Measurements from ENCODE around the gene PUS1. TPM values are rescaled to one million over a fixed set of nuclear protein-coding genes. Genes with fewer than 3 reads are reported as not detected.
"Not testable (repeated sequence)": the region's sequence is repeated elsewhere in the genome, so short reads cannot be mapped to it uniquely, and the experiment has no call there.

Gene PUS1
- total RNA-seq: 10 to 100 TPM; 11.2 to 33.6 TPM

GRCh38 chr12:131928711-131929580, at the start of gene PUS1:
Gene PUS1, plus strand, starts transcription at chr12:131929276. Its CDS starts 447 bp downstream, at chr12:131929723.
- WGBS, 2 donors: 1% methylated on average over 16 to 66 of the region's 84 CpGs
- peak; percentile 94 to 96 (median 95) for DNase-seq
- no peaks in the 10 kb centered on the region for H3K9me3 ChIP-seq
- H3K4me3 ChIP-seq: peak within 1 kb of the TSS; percentile 69 to 97
- peaks cover 14% of the 10 kb centered on the region for H3K4me1 ChIP-seq
- TF ChIP-seq POLR2A (IDR thresholded peaks at IDR 0.05): peak; percentile 55 to 71 (median 61)
- TF ChIP-seq CTCF (IDR thresholded peaks at IDR 0.05): peak in 1 of 7 experiments; percentile 2
- intact Hi-C loops (cut with DNase I): no loop called here
- H3K27ac ChIP-seq: peak within 1 kb of the TSS; percentile 62 to 86 (median 72)
- no peaks in the 10 kb centered on the region for H3K27me3 ChIP-seq
- peaks cover 9 to 12% of the 10 kb centered on the region in 2 donors for H3K36me3 ChIP-seq (replicated peaks in 1 of 2; ENCODE audit: insufficient read depth in 1 of 2, low read depth in 2 of 2)
- peak; percentile 95 for ATAC-seq

DNA sequence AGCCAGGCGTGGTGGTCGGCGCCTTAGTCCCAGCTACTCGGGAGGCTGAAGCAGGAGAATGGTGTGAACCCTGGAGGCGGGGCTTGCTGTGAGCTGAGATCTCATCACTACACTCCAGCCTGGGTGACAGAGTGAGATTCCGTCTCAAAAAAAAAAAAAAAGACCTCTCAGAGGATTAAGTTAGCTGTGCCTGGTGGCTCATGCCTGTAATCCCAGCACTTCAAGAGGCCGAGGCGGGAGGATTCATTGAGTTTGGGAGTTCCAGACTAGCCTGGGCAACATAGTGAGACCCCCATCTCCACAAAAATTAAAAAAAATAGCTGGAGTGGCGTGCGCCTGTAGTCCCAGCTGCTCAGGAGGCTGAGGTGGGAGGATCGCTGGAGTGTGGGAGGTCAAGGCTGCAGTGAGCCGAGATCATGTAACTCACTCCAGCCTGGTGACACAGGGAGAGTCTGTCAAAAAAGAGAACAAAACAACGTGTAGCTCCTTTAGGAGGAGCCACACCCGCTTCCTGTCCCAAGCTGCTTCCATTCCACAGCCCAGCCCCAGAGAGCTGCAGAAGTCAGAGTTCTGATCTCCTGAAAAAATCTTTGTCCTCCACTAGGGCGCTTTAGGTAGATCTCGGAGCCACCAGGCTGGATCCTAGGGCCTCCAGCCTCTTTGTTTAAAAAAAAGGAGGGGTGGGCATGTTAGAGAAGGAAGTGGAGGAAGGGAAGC, 46.1 kb upstream of the PUS1 start:
- no peaks in the 10 kb centered on the region for H3K9me3 ChIP-seq
- DNase-seq: no peak
- no peak overlapping the region for H3K4me3 ChIP-seq
- TF ChIP-seq POLR2A (IDR thresholded peaks at IDR 0.05) (no peak), CTCF (IDR thresholded peaks at IDR 0.05) (no peak)
- no peak for ATAC-seq
- H3K27ac ChIP-seq: no peak overlapping the region
- no peaks in the 10 kb centered on the region for H3K4me1 ChIP-seq
- 79 to 83% methylated on average over 16 of the region's 16 CpGs for WGBS, 2 donors
- intact Hi-C loops (cut with DNase I): no loop called here
- H3K27me3 ChIP-seq: no peaks in the 10 kb centered on the region
- no peaks in the 10 kb centered on the region for H3K36me3 ChIP-seq (replicated peaks in 1 of 2; ENCODE audit: insufficient read depth in 1 of 2, low read depth in 2 of 2)

- DNase-seq (no peak), ATAC-seq (no peak)
- no peaks in the 10 kb centered on the region for H3K9me3 ChIP-seq
- no peaks in the 10 kb centered on the region for H3K36me3 ChIP-seq (replicated peaks in 1 of 2; ENCODE audit: insufficient read depth in 1 of 2, low read depth in 2 of 2)
- TF ChIP-seq CTCF (IDR thresholded peaks at IDR 0.05) (no peak), POLR2A (IDR thresholded peaks at IDR 0.05) (no peak)
- no peak overlapping the region for H3K27ac ChIP-seq
- H3K4me1 ChIP-seq: no peaks in the 10 kb centered on the region
- intact Hi-C loops (cut with DNase I): no loop called here
- WGBS, 2 donors: 80 to 93% methylated on average over 4 of the region's 4 CpGs
- no peaks in the 10 kb centered on the region for H3K27me3 ChIP-seq
- H3K4me3 ChIP-seq: no peak overlapping the region
These were observed 45.6 kb upstream of the PUS1 start for GRCh38 chr12:131883521-131883900.

GRCh38 chr12:131885076-131885475, 44.0 kb upstream of the PUS1 start:
- H3K9me3 ChIP-seq; ATAC-seq; H3K4me1 ChIP-seq; H3K36me3 ChIP-seq (replicated peaks in 1 of 2; ENCODE audit: insufficient read depth in 1 of 2, low read depth in 2 of 2); H3K27ac ChIP-seq; DNase-seq; H3K4me3 ChIP-seq; H3K27me3 ChIP-seq; intact Hi-C loops (cut with DNase I): not testable (repeated sequence)
- 88 to 96% methylated on average over 8 of the region's 8 CpGs for WGBS, 2 donors

GRCh38 chr12:131885543-131886057, 43.5 kb upstream of the PUS1 start:
- H3K27me3 ChIP-seq: no peaks in the 10 kb centered on the region
- no peak for TF ChIP-seq CTCF (IDR thresholded peaks at IDR 0.05)
- no peak for TF ChIP-seq POLR2A (IDR thresholded peaks at IDR 0.05)

DNA sequence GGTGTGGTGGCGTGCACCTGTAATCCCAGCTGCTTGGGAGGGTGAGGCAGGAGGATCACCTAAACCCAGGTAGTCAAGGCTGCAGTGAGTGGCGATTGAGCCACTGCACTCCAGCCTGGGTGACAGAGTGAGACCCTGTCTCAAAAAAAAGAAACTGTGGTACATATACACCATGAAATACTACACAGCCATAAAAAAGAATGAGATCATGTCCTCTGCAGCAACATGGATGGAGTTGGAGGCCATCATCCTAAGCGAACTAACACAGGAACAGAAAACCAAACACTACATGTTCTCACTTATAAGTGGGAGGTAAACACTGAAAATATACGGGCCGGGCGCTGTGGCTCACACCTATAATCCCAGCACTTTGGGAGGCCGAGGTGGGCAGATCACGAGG, 37.4 kb upstream of the PUS1 start:
- H3K9me3 ChIP-seq; ATAC-seq; H3K27ac ChIP-seq; H3K36me3 ChIP-seq (replicated peaks in 1 of 2; ENCODE audit: insufficient read depth in 1 of 2, low read depth in 2 of 2); intact Hi-C loops (cut with DNase I); H3K4me1 ChIP-seq; H3K4me3 ChIP-seq; DNase-seq; H3K27me3 ChIP-seq: not testable (repeated sequence)
- WGBS, 2 donors: 80 to 85% methylated on average over 8 of the region's 8 CpGs

More at GRCh38 chr12:131885543-131886057, 43.5 kb upstream of the PUS1 start:
- intact Hi-C loops (cut with DNase I): no loop called here
- 89 to 93% methylated on average over 7 of the region's 7 CpGs for WGBS, 2 donors
- H3K36me3 ChIP-seq (replicated peaks in 1 of 2; ENCODE audit: insufficient read depth in 1 of 2, low read depth in 2 of 2): no peaks in the 10 kb centered on the region
- H3K9me3 ChIP-seq: no peaks in the 10 kb centered on the region
- DNase-seq (no peak), ATAC-seq (no peak)
- H3K4me1 ChIP-seq: no peaks in the 10 kb centered on the region
- no peak overlapping the region for H3K4me3 ChIP-seq
- H3K27ac ChIP-seq: no peak overlapping the region
